GM19468 (cell line): ENCODE results near the gene NOC3L.
A peak's percentile ranks its signal among the peaks of the same experiment; 100 is the strongest.
"Not testable (repeated sequence)": the region's sequence is repeated elsewhere in the genome, so short reads cannot be mapped to it uniquely, and the experiment has no call there.

ENCODE experiments used
- ATAC-seq: cut with Tn5 transposase; IDR thresholded peaks from one replicate; pipeline ENCODE4 v1.9.1; 2021; ENCODE audit warnings: mild to moderate bottlenecking, moderate library complexity, moderate number of reproducible peaks; ENCODE audit not compliant: unreplicated experiment; ENCODE audit errors: extremely low read depth

NOC3L gene, protein sequence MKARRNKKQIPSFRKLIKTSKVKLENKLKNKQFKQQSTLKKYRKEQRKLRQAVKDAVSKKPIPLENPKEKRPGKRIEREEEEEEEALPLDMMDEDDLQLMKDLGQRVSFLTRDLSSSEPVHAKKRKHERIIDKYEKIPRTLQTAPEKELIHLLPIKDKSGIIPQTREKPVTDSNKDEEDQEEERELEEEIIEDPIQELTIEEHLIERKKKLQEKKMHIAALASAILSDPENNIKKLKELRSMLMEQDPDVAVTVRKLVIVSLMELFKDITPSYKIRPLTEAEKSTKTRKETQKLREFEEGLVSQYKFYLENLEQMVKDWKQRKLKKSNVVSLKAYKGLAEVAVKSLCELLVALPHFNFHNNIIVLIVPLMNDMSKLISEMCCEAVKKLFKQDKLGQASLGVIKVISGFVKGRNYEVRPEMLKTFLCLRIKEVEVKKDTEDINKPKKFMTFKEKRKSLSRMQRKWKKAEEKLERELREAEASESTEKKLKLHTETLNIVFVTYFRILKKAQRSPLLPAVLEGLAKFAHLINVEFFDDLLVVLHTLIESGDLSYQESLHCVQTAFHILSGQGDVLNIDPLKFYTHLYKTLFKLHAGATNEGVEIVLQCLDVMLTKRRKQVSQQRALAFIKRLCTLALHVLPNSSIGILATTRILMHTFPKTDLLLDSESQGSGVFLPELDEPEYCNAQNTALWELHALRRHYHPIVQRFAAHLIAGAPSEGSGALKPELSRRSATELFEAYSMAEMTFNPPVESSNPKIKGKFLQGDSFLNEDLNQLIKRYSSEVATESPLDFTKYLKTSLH

DNA sequence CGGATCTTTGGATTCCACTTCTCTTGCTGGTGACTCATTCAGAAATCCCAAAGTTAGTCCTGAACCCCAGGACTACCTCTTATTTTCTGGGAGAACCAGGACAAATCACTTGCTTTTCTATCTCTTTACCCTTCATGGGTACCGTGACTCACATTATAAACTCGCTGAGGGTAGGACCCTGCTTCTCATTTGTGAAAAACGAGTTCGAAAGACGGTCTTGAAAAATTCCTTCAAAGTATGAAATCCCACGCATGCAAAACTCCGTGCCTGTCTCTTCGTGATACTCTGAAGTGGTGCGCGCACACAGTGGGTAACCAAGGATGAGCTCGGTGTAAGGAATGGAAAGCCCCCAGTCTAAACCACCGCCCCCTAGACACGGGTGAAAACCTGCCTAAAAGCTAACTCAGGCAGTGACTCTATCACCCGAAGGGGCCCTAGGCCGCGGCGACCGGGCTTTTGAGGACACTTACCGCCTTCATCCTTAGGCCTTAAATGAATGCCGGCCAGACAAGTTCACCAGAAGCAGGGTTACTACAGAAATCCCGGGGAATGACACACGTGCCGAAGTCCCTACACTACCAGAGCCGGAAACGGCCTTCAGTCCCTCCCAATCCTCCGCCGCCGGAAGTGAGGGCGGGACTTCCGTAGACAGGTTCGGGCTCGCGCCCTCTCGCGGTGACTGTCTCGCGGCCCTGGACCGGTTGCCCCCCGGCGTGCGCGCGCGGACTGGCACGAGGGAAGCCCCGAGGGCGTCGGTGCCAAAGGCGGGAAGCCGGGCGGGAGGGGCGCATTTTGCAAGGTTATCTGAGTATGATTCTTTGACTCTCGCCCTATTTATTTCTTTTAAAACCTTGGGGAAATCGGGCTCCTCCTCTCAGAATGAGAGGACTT, at the start of gene NOC3L:
Gene NOC3L, minus strand, starts transcription at position 580 of the 891 bp plus-strand sequence. Its CDS starts 101 bp downstream, at position 479.
- ATAC-seq: peak; percentile 97

DNA sequence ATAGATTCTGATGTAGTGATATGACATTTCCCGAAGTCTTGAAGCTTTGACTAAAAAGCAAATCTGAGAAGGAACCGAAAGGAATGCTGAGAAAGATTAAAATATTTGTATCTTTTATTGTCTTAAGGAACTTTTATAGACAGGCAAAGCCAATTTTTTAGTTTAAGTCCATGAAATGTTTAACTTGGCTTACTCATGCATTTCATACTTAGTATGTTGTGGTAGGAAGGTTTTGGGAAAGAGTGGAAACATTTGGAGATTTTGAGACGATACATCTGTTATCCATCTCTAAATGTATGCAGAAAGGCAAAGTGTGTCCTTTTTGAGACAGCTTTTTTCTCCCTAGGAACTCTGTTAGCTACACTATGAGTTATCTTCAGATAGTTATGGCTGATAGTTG, 49.7 kb upstream of the NOC3L start:
- ATAC-seq: no peak

DNA sequence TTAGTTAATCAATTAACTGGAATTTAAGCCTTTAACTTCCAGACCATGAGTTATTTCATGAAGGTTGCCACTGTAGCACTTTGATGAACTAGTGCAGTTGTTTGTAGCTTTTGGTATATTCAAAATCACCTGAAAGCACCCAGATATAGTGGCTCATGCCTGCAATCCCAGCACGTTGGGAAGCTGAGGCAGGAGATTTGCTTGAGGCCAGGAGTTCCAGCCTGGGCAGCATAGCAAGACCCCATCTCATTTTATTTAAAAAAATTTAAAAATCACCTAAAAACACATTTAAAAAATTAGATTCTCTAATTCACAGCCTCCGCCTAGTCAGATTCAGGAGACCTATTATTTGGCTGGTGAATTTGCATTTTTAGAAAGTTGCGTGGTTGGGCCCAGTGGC, 48.6 kb upstream of the NOC3L start:
- ATAC-seq: no peak

DNA sequence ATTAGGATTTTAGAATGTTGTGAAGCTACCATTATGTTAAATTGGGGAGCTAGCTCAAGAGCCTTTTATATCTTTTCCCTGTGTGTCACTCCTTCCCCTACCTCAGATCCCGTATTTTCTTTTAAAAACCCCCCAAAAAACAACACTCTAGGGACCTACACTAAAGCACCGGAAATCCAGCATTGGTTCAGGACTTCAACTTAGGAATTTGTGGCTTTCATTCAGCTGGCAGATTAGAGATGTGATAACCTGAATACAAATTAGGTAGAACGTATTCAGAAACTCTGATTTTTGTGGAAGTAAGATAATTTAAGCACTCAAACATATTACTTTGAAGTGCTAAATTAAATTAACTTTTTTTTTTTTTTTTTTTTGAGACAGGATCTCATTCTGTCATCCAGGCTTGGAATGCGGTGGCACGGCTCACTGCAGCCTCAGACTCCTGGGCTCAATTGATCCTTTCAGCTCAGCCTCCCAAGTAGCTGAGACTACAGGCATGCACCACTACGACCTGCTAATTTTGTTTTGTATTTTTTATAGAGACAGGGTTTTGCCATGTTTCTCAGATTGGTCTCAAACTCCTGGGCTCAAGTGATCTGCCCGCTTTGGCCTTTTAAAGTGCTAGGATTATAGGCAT, 46.4 kb upstream of the NOC3L start:
- ATAC-seq: no peak

DNA sequence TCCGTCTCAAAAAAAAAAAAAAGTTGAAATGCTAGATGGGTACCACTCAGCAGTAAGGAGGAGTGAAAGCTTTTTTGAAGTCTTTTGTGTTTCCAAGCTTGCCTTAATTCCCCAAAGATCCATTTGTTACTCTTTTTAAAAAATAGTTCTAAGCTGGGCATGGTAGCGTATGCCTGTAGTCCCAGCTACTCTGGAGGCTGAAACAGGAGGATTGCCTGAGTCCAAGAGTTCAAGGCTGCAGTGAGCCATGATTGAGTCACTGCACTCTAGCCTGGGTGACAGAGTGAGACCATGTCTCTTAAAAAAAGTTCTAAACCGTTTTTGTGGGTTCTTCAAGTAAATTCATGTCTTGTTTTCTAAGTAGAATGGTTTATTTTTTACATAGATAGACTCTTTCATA, 44.9 kb upstream of the NOC3L start:
- ATAC-seq: no peak

DNA sequence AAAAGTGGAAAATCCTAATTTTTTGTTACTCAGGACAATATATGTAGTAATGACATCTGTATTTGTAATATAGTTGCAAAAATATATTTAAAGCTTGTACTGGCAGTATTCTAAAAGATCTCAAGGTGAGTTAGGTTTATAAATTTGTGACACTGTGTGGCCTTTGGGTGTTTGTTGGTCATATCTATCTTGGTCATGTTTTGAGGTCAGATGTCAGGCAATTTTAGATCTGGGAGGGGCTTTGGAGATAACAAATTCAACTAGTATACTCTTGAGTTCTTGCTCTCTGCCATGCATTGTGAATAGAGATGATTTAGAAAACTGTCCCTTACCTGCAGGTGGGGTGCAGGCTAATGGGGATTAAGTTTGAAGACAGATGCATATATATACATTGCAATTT, 42.7 kb upstream of the NOC3L start:
- ATAC-seq: no peak

DNA sequence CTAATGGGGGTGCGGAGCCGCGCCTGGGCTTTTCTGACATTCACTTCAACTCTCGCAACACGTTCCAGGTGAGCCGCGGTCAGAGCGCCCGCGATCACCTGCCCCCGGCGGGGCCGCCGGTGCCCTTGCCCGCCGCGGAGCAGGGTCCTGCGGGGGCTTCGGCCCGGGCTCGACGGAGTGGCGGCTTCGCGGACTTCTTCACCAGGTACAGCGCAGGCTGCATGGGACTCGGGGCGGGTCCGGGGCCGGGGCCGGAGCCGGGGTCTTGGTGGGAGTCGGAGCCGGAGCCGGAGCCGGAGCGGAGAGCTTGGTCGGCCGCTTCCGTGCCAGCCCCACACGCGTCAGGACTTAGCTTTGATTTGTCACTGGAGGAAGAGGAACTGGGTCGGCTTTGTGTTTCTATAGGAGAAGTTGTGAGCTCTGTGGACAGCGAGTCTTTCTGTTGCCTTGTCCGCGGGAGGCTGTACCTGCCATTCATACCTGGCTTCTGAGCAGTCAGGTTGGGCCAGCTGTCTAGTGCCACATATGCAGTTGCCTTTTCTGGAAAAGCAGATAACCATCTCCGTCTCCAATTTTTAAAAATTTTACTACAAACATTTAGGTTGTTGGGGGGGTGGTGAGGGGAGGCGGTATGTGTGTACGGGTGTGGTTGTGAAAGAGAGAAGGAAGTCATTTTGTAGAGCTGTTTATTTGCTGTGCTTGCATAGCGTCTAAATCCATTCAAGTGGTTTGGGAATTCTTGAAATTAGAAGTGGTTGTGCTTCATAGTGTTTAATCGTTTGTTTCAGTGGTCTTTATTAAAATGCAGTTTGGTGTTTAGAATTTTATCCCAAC, 40.9 kb upstream of the NOC3L start:
- peak; percentile 20 for ATAC-seq

DNA sequence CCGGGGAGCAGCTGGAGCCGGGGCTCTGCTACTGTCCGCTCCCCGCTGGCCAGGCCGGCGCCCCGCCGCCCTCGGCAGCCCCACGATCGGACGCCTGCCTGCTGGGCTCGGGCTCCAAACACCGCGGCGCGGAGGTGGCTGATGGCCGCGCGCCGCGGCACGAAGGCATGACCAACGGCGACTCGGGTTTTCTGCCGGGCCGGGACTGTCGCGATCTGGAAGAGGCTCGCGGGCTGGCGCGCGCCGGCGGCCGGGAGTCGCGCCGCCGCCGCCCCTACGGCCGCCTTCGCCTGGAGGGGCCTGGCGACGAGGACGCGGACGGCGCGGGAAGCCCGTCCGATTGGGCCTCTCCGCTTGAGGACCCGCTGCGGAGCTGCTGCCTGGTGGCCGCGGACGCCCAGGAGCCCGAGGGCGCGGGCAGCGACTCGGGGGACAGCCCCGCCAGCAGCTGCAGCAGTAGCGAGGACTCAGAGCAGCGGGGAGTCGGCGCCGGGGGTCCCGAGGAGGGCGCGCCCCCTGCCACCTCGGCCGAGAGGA, 40.2 kb upstream of the NOC3L start:
- peak; percentile 8 for ATAC-seq

DNA sequence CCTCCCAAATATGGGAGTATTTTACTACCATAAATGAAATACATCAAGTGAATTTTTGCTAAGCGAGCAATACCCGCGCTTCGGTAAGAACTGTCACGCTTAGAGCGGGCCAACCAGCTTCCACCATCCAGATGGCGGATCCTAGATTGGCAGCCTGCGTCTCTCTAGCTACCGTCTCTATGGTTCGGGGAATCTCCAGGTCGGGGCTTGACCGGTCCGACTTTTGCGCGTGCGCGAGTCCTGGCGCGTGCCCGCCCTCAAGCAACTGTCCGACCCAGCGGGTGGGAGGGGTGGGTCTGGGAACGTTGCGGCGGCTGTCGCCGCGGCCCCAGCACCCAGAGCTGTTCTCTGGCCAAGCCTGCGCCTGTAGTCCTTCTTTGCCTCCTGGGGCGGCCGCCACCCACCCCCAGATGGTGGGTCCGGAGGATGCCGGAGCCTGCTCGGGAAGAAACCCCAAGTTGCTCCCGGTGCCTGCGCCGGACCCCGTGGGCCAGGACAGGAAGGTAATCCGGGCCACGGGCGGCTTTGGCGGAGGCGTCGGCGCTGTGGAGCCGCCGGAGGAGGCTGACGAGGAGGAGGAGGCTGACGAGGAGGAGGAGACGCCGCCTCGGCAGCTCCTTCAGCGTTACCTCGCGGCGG, 39.6 kb upstream of the NOC3L start, which contains the start of gene TBC1D12:
Gene TBC1D12, plus strand, starts transcription at position 338 of the 639 bp plus-strand sequence. Its CDS starts 73 bp downstream, at position 411.
- ATAC-seq: peak; percentile 58

DNA sequence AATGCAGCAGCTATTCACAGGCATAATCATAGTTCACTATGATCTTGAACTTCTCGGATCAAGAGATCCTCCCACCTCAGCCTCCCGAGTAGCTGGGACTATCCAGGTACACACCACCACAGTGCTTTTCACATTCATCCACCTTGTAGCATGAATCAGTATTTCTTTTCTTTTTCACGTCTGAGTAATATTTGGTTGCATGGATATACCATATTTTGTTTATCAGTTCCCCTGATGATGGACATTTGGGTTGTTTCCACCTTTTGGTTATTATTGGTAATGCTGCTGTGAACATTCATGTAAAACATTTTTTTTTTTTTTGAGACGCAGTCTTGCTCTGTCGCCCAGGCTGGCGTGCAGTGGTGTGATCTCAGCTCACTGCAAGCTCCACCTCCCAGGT, 36.0 kb upstream of the NOC3L start:
- ATAC-seq: no peak

DNA sequence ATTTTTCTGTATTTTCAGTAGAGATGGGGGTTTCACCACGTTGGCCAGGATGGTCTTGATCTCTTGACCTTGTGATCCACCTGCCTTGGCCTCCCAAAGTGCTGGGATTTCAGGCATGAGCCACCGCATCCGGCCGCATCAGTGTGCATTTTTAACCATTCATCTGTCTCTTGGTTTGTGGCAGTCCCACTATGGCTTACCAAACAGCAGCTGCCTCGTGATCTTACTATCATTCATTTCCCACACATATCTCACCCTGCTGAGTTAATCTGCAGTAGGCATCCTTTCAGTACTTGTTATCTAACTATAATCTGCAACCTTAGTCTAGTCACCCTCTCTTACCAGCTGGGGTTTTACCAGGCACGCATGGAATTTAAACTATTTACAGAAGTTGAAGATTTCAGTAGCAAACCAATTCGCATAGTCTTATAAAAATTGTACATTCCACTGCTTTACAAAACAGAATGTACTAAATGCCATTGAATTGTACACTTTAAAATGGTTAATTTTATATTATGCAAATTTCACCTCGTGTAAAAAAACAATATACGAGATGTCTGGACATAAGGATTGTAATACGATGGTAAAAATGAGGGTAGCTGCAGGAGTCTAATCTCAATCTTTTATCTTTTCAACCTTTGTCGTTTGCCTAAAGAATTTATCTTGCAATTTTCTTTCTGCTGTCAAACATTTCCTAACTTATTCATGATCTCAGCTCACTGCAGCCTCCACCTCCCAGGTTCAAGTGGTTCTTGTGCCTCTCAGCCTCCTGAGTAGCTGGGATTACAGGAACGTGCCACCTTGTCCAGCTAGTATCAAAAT, 35.0 kb upstream of the NOC3L start:
- ATAC-seq: no peak

DNA sequence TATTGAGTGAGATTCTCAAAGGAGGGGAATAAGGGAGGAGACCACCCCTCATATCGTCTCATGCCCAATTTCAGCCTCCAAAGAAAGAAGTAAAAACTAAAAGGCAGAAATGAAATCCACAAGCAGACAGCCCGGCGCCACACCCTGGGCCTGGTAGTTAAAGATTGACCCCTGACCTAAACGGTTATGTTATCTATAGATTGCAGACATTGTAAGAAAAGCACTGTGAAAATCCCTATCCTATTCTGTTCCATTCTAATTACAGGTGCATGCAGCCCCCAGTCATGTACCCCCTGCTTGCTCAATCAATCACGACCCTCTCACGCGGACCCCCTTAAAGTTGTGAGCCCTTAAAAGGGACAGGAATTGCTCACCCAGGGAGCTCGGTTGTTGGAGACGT, 29.4 kb upstream of the NOC3L start:
- ATAC-seq: not testable (repeated sequence)

DNA sequence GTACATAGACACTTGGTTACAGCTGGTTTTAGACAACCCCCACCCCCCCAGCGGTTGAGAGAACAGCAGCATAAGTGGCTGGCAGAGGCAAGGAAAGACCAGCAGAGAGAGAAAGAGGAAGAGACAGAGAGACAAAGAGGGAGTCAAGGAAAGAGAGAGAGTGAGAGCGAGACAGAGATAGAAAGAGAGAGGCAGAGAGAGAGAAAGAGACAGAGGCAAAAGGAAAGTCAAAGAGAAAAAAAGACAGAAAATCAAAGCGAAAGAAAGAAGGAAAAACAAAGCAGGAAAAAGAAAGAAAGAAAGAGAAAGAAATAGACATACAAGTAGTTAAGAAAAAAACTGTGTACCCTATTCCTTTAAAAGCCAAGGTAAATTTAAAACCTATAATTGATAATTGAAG, 23.0 kb upstream of the NOC3L start:
- ATAC-seq: not testable (repeated sequence)

DNA sequence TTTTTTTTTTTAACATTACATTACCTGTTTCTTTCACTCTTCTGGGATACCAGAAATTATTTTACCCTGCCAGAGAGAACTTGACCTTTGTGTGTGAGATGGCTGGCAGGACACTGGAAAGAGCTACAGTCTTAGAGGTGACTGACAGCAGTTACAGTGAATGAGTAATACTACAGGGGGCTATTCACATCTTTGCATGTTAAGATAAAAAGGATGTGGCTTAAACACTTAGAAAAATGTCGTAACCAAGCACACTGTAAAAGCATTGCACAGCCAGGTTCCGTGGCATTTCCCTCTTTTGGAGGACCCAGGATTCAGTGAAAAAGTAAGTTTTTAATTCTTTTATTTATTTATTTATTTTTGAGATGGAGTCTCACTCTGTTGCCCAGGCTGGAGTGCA, 20.8 kb upstream of the NOC3L start:
- ATAC-seq: no peak

DNA sequence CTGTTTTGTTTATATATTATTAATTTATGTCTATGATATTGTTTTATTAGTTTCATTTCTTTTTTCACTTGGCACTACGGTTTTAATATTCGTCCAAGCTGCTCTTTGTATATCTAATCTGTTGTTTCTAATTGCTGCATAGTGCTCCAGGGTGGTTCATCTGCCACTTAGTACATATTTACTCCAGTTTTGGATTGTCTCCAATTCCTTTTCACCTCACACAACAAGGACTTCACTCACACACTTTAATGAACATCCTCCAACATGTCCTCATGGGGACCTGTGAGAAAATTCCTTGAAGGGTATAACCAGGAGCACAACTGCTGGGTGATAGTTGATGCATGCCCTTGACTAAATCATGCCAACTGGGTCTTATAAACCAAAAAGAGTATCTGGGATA, 14.1 kb upstream of the NOC3L start:
- no peak for ATAC-seq

DNA sequence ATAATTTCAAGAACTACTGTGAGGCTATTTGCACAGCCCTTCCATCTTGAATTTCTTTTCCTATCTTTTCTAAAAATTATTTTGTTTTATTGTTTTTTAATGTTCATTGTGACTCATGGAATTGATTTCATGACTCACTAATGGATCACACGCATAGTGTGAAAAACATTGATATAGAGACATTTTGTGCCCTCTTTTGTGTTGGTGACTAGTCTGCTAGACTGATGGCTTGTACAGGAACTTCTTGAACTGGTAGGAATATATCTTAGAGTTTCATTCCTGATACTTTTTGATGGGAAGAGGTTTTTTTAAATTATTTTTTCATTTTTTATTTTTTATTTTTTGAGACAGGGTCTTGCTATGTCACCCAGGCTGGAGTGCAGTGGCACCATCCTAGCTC, 12.6 kb upstream of the NOC3L start:
- no peak for ATAC-seq

DNA sequence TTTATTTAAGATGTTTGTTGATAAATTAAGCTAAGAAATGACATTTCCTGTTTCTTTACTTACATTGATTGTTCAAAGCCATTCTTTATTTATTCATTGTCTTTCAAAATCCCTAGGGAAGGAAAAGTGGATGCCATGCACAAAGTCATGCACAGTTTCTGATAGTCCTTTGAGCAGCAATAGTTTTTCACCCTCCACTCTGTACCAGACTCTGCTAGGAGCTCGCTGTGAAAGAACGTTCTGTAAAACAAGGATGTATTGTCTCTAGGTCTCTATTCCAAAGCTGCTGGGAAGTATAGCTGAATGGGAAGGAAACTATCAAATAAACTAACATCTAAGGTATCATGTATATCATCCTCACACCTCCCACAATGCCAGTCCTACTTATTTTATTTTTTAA, 7.8 kb upstream of the NOC3L start:
- ATAC-seq: no peak
